ENCODE data around the gene USP34.
"Not testable (repeated sequence)": the region's sequence is repeated elsewhere in the genome, so short reads cannot be mapped to it uniquely, and the experiment has no call there.

USP34 gene

DNA sequence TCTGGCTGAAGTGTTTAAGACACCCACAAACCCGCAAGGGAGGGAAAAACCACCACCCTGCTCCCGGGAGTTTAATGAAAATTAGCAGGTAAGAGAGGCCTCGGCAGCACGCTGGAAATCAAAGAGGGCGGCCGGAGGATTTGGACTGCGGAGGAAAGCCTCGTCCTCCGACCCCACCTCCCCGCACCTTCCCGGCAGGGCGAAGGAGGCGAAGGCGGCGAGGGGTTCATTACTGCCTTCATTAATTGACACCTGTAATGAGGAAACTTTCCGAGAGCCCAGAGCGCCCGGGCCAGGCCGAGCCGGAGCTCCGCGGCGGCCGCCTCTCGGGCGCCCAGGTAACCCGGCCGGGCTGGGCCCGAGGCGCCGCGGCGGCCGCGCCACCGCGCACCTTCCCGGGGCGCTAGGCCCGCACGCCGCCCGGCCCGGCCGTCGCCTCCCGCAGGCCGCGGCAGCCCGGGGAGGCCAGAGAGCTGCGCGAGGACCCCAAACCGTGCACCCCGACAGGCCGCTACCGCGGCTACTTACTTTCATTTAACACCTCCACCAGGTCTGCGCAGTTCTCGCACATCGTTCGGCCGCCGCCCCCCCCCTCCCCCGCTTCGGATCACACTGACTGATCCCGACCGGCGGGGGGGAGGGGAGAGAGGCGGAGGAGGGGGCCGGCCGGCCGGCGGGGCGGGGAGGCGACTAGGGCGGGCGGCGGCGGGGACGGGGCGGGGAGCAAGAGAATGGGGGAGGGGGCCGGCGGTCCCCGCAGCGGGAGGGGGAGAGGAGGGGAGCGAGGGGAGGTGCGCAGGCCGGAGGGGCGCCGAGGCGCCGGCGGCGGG is 550 bp downstream of the USP34 start:
- DNase-seq (ENCODE audit: low read depth) = peak; percentile 93
- H3K4me3 ChIP-seq (ENCODE audit: low read depth, low read length) = peak overlapping the region; percentile 74
- TF ChIP-seq, protein P1, sequence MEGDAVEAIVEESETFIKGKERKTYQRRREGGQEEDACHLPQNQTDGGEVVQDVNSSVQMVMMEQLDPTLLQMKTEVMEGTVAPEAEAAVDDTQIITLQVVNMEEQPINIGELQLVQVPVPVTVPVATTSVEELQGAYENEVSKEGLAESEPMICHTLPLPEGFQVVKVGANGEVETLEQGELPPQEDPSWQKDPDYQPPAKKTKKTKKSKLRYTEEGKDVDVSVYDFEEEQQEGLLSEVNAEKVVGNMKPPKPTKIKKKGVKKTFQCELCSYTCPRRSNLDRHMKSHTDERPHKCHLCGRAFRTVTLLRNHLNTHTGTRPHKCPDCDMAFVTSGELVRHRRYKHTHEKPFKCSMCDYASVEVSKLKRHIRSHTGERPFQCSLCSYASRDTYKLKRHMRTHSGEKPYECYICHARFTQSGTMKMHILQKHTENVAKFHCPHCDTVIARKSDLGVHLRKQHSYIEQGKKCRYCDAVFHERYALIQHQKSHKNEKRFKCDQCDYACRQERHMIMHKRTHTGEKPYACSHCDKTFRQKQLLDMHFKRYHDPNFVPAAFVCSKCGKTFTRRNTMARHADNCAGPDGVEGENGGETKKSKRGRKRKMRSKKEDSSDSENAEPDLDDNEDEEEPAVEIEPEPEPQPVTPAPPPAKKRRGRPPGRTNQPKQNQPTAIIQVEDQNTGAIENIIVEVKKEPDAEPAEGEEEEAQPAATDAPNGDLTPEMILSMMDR (IDR thresholded peaks at IDR 0.05; ENCODE audit: insufficient read depth, low read depth, low read length, missing control alignments) = no peak

DNA sequence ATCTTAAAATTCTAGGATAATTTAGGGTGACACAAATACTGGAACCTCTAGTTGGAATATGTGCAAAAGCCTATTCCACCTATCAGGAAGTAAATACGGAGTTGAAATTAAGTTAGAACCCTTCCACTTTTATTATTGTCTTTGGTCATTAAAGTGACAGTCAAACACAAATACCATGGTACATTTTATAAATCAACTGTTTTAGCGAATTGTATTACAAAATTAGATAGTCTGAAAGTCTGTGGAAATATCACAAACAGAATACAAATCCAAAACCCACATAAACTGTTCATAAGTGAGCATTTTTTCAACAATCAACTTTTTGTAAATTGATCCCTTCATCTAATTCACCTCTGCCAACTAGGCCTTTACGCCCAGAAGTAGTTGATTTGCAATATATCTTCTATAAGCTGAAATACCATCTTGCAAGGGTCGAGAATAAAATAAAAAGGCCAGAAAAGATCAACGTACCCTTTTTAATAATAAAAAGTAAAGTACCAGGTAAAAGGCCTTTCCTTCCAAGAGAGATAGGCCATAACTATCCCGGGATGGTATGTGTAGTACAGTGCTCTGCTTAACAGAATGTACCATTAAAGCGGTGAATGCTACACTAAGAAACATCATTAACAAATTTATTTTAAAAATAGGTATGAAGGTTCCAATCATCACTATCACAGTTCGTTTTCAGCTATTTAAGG is 1.3 kb downstream of the USP34 start:
- H3K4me3 ChIP-seq (ENCODE audit: low read depth, low read length) = peak overlapping the region; percentile 74
- no peak for DNase-seq (ENCODE audit: low read depth)
- TF ChIP-seq, protein P1 (IDR thresholded peaks at IDR 0.05; ENCODE audit: insufficient read depth, low read depth, low read length, missing control alignments) = no peak

DNA sequence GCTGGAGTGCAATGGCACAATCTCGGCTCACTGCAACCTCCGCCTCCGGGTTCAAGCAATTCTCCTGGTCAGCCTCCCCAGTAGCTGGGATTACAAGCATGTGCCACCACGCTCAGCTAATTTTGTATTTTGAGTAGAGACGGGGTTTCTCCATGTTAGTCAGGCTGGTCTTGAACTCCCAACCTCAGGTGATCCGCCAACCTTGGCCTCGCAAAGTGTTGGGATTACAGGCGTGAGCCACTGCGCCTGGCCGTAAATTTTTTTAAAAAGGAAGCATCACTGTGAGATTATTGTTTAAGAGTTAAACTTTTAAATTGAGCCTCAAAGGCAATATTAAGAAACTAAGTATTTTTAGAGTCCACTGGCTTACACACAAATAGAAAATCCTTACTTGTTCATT is 2.7 kb downstream of the USP34 start:
- H3K4me3 ChIP-seq (ENCODE audit: low read depth, low read length) = peak overlapping the region; percentile 74
- DNase-seq (ENCODE audit: low read depth) = not testable (repeated sequence)

DNA sequence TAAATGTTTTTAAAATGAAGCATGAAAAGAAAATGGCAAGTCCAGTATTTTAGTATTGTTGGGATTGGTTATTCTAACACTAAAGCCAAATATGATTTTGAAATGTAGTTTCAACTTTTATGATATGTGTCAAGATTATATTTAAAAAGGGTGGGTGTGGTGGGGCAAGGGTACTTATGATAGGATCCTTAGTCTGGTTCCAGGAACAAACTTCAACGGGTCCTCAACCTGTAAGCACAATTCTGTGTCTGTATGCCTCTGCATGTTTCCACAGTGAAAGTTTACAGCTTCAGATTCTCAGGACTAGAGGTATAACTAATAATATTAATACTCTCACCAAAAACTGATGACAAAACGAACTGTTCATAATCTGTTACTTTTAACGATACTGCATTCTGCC is 5.8 kb downstream of the USP34 start:
- no peak for DNase-seq (ENCODE audit: low read depth)
- TF ChIP-seq, protein P1 (IDR thresholded peaks at IDR 0.05; ENCODE audit: insufficient read depth, low read depth, low read length, missing control alignments) = no peak
- peak overlapping the region; percentile 29; the same call in 1 of the 2 replicates for H3K4me3 ChIP-seq (ENCODE audit: low read depth, low read length)

DNA sequence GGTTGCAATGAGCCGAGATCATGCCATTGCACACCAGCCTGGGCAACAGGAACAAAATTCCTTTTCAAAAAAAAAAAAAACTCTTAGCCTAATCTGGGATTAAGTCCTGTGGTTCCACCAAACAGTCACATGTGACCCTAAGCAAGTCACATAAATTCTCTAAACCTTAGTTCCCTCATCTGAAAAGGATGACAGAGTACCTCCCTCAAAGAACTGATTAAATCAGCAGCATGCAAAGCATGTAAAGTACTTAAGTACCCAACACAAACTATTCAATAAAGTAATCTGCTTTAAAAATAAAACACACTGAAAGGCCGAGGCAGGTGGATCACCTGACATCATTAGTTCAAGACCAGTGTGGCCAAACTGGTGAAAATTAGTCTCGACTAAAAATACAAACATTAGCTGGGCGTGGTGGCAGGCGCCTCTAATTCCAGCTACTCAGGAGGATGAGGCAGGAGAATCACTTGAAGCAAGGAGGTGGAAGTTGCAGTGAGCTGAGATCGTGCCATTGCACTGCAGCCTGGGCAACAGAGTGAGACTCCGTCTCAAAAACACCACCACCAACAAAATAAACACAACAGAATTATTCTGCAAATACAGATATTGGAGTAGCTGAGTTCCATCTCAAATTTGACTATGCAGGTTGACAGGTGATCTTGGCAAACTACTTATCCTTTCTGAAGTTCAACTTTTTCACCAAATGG is 7.0 kb downstream of the USP34 start:
- TF ChIP-seq, protein P1 (IDR thresholded peaks at IDR 0.05; ENCODE audit: insufficient read depth, low read depth, low read length, missing control alignments) = no peak
- H3K4me3 ChIP-seq (ENCODE audit: low read depth, low read length) = peak overlapping the region; percentile 34
- no peak for DNase-seq (ENCODE audit: low read depth)

DNA sequence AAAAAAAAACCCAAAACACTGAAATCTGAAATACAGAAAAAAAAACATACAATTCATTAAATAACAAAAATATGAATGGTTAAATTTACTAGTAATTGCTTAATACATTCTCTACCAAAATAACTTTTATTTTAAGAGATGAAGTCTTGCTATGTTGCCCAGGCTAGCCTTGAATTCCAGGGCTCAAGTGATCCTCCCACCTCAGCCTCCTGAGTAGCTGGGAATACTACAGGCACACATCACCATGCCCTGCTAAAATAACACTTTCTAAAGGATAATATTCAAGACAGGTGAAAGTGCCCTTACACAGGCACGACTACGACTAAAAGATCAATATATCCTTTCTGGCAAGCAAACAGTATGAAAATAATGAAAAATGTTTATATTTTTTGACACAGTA is 9.5 kb downstream of the USP34 start:
- DNase-seq (ENCODE audit: low read depth) = no peak
- H3K4me3 ChIP-seq (ENCODE audit: low read depth, low read length) = no peak overlapping the region
- TF ChIP-seq, protein P1 (IDR thresholded peaks at IDR 0.05; ENCODE audit: insufficient read depth, low read depth, low read length, missing control alignments) = no peak

DNA sequence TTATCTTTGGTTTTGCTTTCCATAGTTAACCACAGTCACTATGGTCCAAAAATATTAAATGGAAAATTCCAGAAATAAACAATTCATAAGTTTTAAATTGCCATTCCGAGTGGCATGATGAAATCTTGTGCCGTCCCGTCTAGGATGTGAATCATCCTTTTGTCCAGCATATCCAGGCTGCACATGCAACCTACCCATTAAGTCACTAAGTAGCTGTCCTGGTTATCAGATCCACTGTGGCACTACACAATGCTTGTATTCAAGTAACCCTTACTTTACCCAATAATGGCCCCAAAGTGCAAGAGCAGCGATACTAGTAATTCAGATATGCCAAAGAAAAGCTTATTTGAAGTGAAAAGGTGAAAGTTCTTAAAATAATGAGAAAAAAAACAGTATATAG is 10.7 kb downstream of the USP34 start:
- no peak for DNase-seq (ENCODE audit: low read depth)
- H3K4me3 ChIP-seq (ENCODE audit: low read depth, low read length) = no peak overlapping the region
- TF ChIP-seq, protein P1 (IDR thresholded peaks at IDR 0.05; ENCODE audit: insufficient read depth, low read depth, low read length, missing control alignments) = no peak
